ENCODE results near the gene SOX9. TPM values are rescaled to one million over a fixed set of nuclear protein-coding genes. Genes with fewer than 3 reads are reported as not detected.

The SOX9 gene
- total and polyA plus RNA-seq, 2 of the 8 experiments (the other 6 are each of a cell fraction or from before 2014, with no cell fraction given) = 1.9 to 4.9 TPM

GRCh38 chr17:72089453-72089987 lies 31.3 kb upstream of the SOX9 start (continued):
- TF ChIP-seq TCF12 (IDR thresholded peaks at IDR 0.05; ENCODE audit: low read depth, low read length) = no peak
- TF ChIP-seq BRCA1 (IDR thresholded peaks at IDR 0.05; ENCODE audit: low read depth, low read length) = no peak
- no peak for TF ChIP-seq CTBP2 (IDR thresholded peaks at IDR 0.05; ENCODE audit: borderline replicate concordance, insufficient read depth, insufficient read length, low read length)
